Stomach (tissue), 4 donors: ENCODE data around the gene TMEM187.

Experiments
- EP300 ChIP-seq: sonication (generic); formaldehyde crosslinking; IDR thresholded peaks from one replicate; pipeline ENCODE4 v1.6.1; 2017; ENCODE audit warnings: antibody characterized with exemption
- POLR2A ChIP-seq, 4 donors: fragments of 450-650 bp; IDR thresholded peaks; one replicate each; pipeline ENCODE4 v1.6.1; 2016; ENCODE audit warnings: antibody characterized with exemption in 4 of 4, control low read depth in 2 of 4, mild to moderate bottlenecking in 1 of 4, moderate library complexity in 1 of 4
- POLR2AphosphoS5 ChIP-seq, 3 donors: sonication (generic); formaldehyde crosslinking; IDR thresholded peaks; one replicate each; pipeline ENCODE4 v1.6.1; 2016; ENCODE audit warnings: antibody characterized with exemption in 3 of 3
- TF ChIP-seq, protein P1 (sequence below), 7 experiments: fragments of 450-650 bp in 4 of 7; fragments of 200-600 bp in 3 of 7; sonication (generic) in 3 of 7; IDR thresholded peaks; one replicate each; pipeline ENCODE4 v1.5.1; 2016 to 2019; ENCODE audit warnings: antibody characterized with exemption in 7 of 7, control low read depth in 2 of 7, mild to moderate bottlenecking in 1 of 7

DNA sequence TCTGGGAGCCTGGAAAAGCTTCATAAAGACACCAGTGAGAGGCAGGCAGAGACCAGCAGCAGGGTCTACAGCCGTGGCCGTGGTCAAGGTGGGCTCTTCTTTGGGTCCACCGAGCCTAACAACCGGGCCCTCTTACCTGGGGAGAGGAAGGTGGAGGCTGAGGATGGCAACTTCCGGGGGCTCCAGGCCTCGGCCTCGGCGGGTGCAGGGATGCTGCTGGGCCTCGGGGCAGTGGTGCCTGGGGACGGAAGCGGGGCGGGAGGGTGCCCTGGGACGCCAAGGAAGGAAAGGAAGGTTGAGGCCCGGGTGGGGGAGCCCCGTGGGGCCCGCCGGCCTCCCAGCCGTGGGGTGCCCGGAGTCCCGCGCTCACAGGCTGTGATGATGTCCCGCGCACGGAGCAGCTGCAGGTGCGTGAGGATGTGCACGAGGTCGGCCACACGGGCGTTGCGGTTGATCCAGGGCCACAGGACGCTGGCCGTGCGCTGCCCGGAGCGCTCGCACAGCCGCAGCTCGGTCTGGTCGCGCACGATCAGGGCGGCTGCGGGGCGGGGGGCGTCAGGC, 46.6 kb downstream of the TMEM187 start:
- TF ChIP-seq, protein P1, sequence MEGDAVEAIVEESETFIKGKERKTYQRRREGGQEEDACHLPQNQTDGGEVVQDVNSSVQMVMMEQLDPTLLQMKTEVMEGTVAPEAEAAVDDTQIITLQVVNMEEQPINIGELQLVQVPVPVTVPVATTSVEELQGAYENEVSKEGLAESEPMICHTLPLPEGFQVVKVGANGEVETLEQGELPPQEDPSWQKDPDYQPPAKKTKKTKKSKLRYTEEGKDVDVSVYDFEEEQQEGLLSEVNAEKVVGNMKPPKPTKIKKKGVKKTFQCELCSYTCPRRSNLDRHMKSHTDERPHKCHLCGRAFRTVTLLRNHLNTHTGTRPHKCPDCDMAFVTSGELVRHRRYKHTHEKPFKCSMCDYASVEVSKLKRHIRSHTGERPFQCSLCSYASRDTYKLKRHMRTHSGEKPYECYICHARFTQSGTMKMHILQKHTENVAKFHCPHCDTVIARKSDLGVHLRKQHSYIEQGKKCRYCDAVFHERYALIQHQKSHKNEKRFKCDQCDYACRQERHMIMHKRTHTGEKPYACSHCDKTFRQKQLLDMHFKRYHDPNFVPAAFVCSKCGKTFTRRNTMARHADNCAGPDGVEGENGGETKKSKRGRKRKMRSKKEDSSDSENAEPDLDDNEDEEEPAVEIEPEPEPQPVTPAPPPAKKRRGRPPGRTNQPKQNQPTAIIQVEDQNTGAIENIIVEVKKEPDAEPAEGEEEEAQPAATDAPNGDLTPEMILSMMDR (IDR thresholded peaks at IDR 0.05): no peak
- TF ChIP-seq POLR2A (IDR thresholded peaks at IDR 0.05) (no peak), POLR2AphosphoS5 (IDR thresholded peaks at IDR 0.05) (no peak), EP300 (no peak)
